HG02678 (cell line): ENCODE measurements around the gene TBP.

Experiments
- ATAC-seq: cut with Tn5 transposase; IDR thresholded peaks from one replicate; pipeline ENCODE4 v1.9.1; 2021; ENCODE audit warnings: mild to moderate bottlenecking, moderate library complexity; ENCODE audit not compliant: unreplicated experiment

The TBP gene

GRCh38 chr6:170533792-170534191 lies 20.4 kb upstream of the TBP start:
- no peak for ATAC-seq

GRCh38 chr6:170535004-170535403 lies 19.2 kb upstream of the TBP start:
- ATAC-seq: no peak

- no peak for ATAC-seq
Observed at GRCh38 chr6:170536671-170537070, 17.5 kb upstream of the TBP start.

GRCh38 chr6:170537329-170537728 lies 16.8 kb upstream of the TBP start:
- no peak for ATAC-seq

- no peak for ATAC-seq
Observed at GRCh38 chr6:170542031-170542719, 12.0 kb upstream of the TBP start.

GRCh38 chr6:170545405-170545804 lies 8.8 kb upstream of the TBP start:
- no peak for ATAC-seq

- ATAC-seq: peak; percentile 56
Observed at GRCh38 chr6:170552765-170553533, 1.2 kb upstream of the TBP start, which contains the start of gene PSMB1. PSMB1 (minus strand) TSS chr6:170553307; CDS start chr6:170553242, 65 bp downstream.

- peak; percentile 33 for ATAC-seq
Observed at GRCh38 chr6:170553534-170554012, 596 bp upstream of the TBP start.

- ATAC-seq: no peak
Observed at GRCh38 chr6:170554796-170555137, 598 bp downstream of the TBP start.

- no peak for ATAC-seq
Observed at GRCh38 chr6:170555305-170555704, 1.1 kb downstream of the TBP start.

- no peak for ATAC-seq
Observed at GRCh38 chr6:170561555-170561954, 7.4 kb downstream of the TBP start.

- ATAC-seq: no peak
Observed at GRCh38 chr6:170564936-170565530, 10.9 kb downstream of the TBP start.

- no peak for ATAC-seq
Observed at GRCh38 chr6:170572704-170573466, 18.7 kb downstream of the TBP start.

- no peak for ATAC-seq
Observed at GRCh38 chr6:170575250-170575649, 21.1 kb downstream of the TBP start.

- no peak for ATAC-seq
Observed at GRCh38 chr6:170578909-170579308, 24.7 kb downstream of the TBP start.

GRCh38 chr6:170583756-170584180 lies 29.6 kb downstream of the TBP start:
- ATAC-seq: no peak

GRCh38 chr6:170584181-170584953 lies 30.2 kb downstream of the TBP start, which contains the start of gene PDCD2:
PDCD2 (minus strand) TSS chr6:170584637; CDS start chr6:170584581, 56 bp downstream.
- peak; percentile 98 for ATAC-seq

- peak; percentile 28 for ATAC-seq
Observed at GRCh38 chr6:170584954-170585498, 30.9 kb downstream of the TBP start.

GRCh38 chr6:170590725-170591124 lies 36.6 kb downstream of the TBP start:
- no peak for ATAC-seq

GRCh38 chr6:170596426-170596825 lies 42.3 kb downstream of the TBP start:
- ATAC-seq: no peak
